GM12872 (cell line): ENCODE measurements around the gene SOCS3.

Source experiments
- CTCF ChIP-seq: IDR thresholded peaks from 3 replicates; pipeline ENCODE4 v1.5.1; 2011; ENCODE audit warnings: low read depth, mild to moderate bottlenecking, low read length, moderate library complexity; ENCODE audit not compliant: insufficient read depth

Gene SOCS3

GRCh38 chr17:78390241-78391050 is 30.6 kb upstream of the SOCS3 start:
- peak; percentile 46; the same call in 2 of the 3 replicates for TF ChIP-seq CTCF

GRCh38 chr17:78387977-78388941 is 28.4 kb upstream of the SOCS3 start:
- no peak; the same call in 2 of the 3 replicates for TF ChIP-seq CTCF

GRCh38 chr17:78384479-78385175 is 24.8 kb upstream of the SOCS3 start:
- no peak for TF ChIP-seq CTCF

- no peak for TF ChIP-seq CTCF
These were observed 24.0 kb upstream of the SOCS3 start for GRCh38 chr17:78383725-78384471.

- no peak for TF ChIP-seq CTCF
These were observed 21.8 kb upstream of the SOCS3 start for GRCh38 chr17:78381601-78382232.

- TF ChIP-seq CTCF: no peak
These were observed 20.5 kb upstream of the SOCS3 start for GRCh38 chr17:78380370-78380769.
